HG02763 (cell line): ENCODE measurements around the gene INO80.
"Not testable (repeated sequence)": the region's sequence is repeated elsewhere in the genome, so short reads cannot be mapped to it uniquely, and the experiment has no call there.

ENCODE experiments used
- ATAC-seq: cut with Tn5 transposase; IDR thresholded peaks from one replicate; pipeline ENCODE4 v1.9.1; 2021; ENCODE audit warnings: mild to moderate bottlenecking, moderate library complexity; ENCODE audit not compliant: unreplicated experiment

INO80 gene, protein sequence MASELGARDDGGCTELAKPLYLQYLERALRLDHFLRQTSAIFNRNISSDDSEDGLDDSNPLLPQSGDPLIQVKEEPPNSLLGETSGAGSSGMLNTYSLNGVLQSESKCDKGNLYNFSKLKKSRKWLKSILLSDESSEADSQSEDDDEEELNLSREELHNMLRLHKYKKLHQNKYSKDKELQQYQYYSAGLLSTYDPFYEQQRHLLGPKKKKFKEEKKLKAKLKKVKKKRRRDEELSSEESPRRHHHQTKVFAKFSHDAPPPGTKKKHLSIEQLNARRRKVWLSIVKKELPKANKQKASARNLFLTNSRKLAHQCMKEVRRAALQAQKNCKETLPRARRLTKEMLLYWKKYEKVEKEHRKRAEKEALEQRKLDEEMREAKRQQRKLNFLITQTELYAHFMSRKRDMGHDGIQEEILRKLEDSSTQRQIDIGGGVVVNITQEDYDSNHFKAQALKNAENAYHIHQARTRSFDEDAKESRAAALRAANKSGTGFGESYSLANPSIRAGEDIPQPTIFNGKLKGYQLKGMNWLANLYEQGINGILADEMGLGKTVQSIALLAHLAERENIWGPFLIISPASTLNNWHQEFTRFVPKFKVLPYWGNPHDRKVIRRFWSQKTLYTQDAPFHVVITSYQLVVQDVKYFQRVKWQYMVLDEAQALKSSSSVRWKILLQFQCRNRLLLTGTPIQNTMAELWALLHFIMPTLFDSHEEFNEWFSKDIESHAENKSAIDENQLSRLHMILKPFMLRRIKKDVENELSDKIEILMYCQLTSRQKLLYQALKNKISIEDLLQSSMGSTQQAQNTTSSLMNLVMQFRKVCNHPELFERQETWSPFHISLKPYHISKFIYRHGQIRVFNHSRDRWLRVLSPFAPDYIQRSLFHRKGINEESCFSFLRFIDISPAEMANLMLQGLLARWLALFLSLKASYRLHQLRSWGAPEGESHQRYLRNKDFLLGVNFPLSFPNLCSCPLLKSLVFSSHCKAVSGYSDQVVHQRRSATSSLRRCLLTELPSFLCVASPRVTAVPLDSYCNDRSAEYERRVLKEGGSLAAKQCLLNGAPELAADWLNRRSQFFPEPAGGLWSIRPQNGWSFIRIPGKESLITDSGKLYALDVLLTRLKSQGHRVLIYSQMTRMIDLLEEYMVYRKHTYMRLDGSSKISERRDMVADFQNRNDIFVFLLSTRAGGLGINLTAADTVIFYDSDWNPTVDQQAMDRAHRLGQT (N-terminal part only)

GRCh38 chr15:41116116-41116961, at the start of gene INO80:
INO80 (minus strand) TSS chr15:41116280; CDS start chr15:41096310, 19,970 bp downstream.
- peak; percentile 79 for ATAC-seq

GRCh38 chr15:41161736-41162135, 45.7 kb upstream of the INO80 start:
- ATAC-seq: no peak

DNA sequence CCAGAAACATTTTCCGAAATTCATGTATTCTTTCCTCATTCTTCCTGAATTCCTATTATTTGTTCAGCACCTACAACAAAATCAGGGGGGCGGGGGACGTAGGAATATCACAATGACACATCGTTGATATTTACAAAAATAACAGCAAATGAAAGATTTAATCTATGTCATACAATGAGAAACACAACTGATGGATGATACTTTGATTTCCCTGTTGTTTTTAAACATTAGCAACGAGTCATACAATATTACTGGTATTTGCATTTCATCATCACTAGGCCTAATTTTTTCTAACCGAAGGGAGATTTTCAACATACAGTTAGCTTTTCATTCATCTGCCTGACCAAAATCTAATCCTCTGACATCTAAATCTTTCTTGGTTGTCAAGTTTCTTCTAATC, 45.3 kb upstream of the INO80 start:
- no peak for ATAC-seq

- no peak for ATAC-seq
These were observed 44.7 kb upstream of the INO80 start for GRCh38 chr15:41160639-41161315.

DNA sequence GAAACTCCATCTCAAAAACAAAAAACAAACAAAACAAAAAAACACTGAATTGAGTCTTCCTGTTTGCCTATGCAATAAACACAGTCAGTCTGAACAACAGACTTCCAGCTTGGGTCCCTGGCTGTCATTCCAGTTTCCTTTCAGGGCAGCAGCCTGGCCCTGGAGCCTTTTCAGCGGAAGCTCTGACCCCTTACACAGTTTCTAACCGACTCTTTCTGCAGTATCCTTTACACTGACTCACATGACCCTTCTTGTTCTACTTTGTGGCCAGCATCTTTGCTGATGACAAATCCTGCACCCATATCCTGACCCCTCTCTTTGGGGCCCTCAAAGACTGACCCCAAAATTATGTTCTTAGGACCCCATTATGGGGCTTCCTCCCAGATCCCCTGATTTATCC, 38.3 kb upstream of the INO80 start:
- no peak for ATAC-seq

- no peak for ATAC-seq
These were observed 37.7 kb upstream of the INO80 start for GRCh38 chr15:41153733-41154132.

DNA sequence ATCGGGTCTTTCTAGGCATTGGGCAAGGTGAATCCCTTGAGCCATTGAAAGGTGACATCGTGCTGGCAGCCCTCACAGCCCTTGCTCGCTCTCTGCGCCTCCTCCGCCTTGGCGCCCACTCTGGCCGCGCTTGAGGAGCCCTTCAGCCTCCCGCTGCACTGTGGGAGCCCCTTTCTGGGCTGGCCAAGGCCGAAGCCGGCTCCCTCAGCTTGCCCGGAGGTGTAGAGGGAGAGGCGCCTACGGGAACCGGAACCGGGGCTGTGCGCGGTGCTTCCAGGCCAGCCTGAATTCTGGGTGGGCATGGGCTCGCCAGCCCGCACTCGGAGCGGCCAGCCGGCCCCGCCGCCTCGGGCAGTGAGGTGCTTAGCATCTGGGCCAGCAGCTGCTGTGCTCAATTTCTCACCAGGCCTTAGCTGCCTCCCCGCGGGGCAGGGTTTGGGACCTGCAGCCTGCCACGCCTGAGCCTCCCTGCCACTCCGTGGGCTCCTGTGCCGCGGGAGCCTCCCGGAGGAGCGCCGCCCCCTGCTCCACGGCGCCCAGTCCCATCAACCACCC, 35.4 kb upstream of the INO80 start:
- no peak for ATAC-seq

DNA sequence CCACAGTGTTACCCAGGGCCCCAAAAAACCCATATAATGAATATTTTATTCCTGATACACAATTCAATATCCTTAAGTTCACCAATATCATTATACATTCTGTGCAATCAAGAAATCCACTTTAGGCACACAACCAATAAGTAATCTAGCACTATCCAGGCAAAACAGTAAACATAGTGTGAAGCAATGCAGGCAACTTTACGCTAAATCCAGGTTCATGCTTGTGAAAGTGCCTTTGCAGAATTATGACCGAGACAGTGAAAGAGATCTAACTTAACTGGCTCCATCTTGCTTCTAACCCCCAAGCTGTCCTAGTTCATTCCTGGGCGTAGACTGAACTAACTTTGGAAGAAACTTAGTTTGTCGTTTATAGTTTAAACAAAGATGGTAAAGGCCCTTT, 34.2 kb upstream of the INO80 start:
- ATAC-seq: no peak

GRCh38 chr15:41148065-41148464, 32.0 kb upstream of the INO80 start:
- no peak for ATAC-seq

- ATAC-seq: no peak
These were observed 23.5 kb upstream of the INO80 start for GRCh38 chr15:41139619-41140018.

- ATAC-seq: not testable (repeated sequence)
These were observed 23.0 kb upstream of the INO80 start for GRCh38 chr15:41139112-41139511.

DNA sequence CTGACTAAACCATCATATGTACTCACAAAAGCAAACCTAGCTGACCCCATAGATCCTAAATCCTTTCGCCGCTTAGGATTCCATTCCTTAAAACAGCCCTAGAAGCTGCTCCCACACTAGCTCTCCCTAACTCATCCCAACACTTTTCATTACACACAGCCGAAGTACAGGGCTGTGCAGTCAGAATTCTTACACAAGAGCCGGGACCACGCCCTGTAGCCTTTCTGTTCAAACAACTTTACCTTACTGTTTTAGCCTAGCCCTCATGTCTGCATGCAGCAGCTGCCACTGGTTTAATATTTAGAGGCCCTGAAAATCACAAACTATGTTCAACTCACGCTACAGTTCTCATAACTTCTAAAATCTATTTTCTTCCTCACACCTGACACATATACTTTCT, 19.5 kb upstream of the INO80 start:
- not testable (repeated sequence) for ATAC-seq

DNA sequence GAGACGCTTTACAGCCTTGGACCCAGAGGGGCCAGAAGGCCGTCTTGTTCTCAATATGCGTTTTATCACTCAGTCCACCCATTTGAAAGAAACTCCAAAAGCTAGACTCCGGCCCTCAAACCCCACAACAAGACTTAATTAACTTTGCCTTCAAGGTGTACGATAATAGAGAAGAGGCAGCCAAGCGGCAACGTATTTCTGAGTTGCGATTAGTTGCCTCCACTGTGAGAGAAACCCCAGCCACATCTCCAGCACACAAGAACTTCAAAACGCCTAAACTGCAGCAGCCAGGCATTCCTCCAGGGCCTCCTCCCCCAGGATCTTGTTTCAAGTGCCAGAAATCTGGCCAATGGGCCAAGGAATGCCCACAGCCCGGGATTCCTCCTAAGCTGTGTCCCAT, 17.4 kb upstream of the INO80 start:
- no peak for ATAC-seq

- not testable (repeated sequence) for ATAC-seq
These were observed 16.0 kb upstream of the INO80 start for GRCh38 chr15:41132094-41132493.

DNA sequence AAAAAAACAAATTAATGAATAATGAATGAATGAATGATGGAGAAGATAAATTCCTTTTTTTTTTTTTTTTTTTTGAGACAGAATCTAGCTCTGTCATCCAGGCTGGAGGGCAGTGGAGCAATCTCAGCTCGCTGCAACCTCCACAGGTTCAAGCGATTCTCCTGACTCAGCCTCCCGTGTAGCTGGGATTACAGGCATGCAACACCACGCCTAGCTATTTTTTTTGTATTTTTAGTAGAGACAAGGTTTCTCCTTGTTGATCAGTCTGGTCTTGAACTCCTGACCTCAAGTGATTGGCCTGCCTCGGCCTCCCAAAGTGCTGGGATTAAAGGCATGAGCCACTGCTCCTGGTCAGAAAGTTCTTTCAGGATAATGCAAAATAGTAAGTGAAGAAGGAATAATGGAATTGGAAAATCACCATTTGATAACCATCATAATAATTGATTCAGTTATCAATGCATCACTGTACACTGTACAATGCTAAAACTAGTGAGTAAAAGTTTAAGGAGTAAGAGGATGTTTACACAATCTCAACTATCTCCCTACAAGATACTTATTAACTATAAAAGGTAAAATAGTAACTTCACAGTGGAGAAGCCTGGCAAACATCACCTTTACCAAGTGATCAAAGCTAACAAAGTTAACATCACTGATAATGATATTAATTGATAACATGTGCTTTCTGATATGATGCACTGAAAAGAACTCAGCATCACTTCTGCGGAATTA, 12.3 kb upstream of the INO80 start:
- ATAC-seq: no peak

DNA sequence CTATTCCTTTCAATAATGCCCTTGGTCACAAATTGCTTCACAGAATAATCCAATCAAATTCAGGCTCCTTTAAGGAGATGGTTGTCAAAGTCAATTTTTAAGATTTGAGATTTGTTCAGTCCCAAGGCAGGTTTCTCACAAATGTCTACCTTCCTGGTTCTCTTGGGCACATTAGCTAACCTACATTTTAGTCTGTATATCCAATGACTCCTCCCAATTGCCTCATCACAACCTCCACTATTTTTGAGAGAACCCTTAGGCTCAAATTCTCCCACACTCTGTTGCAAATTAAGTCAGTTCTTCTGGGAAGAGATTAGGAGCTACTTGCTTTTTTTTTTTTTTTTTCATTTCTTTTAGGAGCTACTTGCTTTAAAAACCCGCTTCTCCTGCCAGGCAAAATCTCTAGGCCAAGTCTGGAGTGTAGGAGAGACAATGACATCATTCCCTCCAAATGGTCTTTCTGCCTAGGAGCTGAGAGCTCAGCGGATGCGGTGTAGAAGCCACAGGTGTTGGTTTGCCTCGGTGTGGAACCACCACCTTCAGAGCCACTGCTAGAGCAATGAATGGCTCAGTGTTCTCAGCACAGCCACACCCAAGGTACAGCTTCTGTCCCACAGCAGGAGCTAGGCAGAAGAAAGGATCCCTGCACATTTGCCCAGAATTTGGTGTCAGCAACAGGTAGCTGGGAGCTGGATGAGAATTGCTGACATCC, 10.0 kb upstream of the INO80 start:
- no peak for ATAC-seq

DNA sequence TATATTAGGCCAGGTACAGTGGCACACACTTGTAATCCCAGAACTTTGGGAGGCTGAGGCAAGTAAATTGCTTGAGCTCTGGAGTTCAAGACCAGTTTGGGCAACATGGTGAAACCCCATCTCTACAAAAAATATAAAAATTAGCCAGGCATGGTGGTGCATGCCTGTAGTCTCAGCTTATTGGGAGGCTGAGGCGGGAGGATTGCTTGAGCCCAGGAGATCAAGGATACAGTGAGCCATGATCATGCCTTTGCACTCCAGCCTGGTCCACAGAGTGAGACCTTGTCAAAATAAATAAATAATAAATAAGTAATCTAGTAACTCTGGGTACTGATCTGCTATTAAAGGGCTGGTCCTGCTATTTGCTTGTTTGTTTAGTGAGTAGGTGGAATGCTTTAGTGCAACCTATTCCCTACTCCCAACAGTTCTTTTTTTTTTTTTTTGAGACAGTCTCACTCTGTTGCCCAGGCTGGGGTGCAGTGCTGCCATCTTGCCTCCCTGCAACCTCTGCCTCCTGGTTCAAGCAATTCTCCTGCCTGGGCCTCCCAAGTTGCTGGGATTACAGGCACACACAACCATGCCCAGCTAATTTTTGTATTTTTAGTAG, 9.1 kb upstream of the INO80 start:
- no peak for ATAC-seq

- ATAC-seq: no peak
These were observed 8.0 kb upstream of the INO80 start for GRCh38 chr15:41124058-41124457.
